ENCODE measurements around the gene CD3E. TPM values are rescaled to one million over a fixed set of nuclear protein-coding genes. Genes with fewer than 3 reads are reported as not detected.

Gene CD3E
- total RNA-seq, 4 donors from 2014 or later = 0.38 to 3.4 (median 1.8) TPM

DNA sequence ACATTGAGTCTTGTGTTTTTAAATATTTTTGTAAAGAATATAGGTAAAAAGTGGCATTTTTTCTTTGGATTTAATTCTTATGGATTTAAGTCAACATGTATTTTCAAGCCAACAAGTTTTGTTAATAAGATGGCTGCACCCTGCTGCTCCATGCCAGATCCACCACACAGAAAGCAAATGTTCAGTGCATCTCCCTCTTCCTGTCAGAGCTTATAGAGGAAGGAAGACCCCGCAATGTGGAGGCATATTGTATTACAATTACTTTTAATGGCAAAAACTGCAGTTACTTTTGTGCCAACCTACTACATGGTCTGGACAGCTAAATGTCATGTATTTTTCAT lies 333 bp upstream of the CD3E start:
- TF ChIP-seq, protein P1, sequence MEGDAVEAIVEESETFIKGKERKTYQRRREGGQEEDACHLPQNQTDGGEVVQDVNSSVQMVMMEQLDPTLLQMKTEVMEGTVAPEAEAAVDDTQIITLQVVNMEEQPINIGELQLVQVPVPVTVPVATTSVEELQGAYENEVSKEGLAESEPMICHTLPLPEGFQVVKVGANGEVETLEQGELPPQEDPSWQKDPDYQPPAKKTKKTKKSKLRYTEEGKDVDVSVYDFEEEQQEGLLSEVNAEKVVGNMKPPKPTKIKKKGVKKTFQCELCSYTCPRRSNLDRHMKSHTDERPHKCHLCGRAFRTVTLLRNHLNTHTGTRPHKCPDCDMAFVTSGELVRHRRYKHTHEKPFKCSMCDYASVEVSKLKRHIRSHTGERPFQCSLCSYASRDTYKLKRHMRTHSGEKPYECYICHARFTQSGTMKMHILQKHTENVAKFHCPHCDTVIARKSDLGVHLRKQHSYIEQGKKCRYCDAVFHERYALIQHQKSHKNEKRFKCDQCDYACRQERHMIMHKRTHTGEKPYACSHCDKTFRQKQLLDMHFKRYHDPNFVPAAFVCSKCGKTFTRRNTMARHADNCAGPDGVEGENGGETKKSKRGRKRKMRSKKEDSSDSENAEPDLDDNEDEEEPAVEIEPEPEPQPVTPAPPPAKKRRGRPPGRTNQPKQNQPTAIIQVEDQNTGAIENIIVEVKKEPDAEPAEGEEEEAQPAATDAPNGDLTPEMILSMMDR (IDR thresholded peaks at IDR 0.05; ENCODE audit: low read depth) = no peak

DNA sequence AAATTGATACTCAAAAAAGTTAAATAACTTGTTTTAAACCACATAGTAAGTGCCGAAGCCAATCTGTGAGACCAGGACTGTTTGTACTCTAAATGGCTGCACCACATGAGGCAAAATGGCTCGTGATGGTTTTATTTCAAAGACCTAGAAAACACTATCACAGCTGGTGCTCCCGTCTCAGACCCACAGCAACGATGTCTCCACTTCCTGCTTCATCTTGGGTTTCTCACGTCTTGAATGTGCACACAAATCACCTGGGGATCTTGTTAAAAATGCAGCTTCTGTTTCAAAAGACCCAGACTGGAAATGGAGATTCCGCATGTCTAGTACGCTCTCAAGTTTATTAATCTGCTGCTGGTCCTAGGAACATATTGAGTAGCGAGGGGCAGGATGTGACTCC lies 1.2 kb downstream of the CD3E start:
- TF ChIP-seq, protein P1 (IDR thresholded peaks at IDR 0.05; ENCODE audit: low read depth) = no peak

DNA sequence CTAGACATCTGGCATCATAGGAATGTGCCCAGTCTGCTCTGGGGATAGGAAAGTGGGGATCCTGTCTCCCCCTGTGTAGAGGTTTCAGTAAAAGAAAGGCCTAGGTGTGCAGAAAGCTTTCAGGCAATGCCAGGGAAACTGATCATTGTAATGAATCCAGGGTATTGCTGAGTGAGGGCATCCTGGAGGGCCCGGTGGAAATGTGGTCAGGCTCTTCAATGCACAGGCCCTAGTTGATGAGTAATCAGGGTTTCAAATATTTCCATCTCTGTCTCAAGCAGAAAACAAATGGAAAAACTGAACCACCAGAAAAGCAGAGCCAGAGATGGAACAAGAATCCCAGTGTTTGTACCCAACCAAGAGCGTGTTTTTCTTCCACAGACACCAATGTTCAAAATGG lies 2.0 kb downstream of the CD3E start:
- TF ChIP-seq, protein P1 (IDR thresholded peaks at IDR 0.05; ENCODE audit: low read depth) = no peak

DNA sequence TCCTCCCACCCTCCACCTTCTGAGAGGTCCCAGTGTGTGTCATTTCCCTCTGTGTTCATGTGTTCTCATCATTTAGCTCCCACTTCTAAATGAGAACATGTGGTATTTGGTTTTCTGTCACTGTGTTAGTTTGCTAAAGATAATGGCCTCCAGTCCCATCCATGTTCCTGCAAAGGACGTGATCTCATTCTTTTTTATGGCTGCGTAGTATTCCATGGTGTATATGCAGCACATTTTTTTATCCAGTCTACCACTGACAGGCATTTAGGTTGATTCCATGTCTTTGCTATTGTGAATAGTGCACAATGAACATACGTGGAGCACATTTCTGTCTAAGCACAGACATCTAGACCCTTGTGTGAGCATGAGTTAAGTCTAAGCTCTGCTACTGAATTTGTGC lies 5.7 kb downstream of the CD3E start:
- TF ChIP-seq, protein P1 (IDR thresholded peaks at IDR 0.05; ENCODE audit: low read depth) = no peak

DNA sequence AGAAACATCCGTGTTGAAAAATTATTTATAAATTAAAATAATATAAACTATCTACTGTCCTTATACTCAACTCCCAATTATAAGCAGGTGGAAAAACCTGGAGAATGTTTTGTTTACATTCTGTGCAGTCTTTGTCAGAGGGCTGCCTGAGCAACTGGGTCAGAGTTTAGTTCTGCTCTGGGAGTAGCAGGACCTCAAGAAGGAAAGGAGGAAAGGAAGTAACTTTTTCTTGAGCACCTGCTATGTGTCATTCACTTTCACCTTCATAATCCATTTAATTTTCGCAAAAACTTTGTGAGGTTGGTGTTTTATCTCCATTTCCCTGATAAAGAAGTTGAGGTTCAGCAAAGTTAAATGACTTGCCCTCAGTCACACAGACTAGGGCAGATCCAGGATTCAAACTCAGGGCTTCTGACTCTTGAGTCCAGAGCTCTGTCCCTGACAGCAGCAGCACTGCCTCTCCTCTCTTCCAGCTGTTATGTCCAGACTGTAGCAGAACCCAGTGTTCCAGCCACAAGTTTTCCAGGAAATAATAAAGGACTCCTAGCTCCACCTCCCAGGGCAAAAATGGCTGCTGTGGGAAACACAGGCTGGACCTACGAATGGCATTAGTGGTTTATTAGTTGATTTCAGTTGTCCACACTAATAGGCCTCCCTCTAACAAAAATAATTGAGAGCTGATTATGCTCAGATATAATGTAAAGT lies 6.4 kb downstream of the CD3E start:
- TF ChIP-seq, protein P1 (IDR thresholded peaks at IDR 0.05; ENCODE audit: low read depth) = no peak

DNA sequence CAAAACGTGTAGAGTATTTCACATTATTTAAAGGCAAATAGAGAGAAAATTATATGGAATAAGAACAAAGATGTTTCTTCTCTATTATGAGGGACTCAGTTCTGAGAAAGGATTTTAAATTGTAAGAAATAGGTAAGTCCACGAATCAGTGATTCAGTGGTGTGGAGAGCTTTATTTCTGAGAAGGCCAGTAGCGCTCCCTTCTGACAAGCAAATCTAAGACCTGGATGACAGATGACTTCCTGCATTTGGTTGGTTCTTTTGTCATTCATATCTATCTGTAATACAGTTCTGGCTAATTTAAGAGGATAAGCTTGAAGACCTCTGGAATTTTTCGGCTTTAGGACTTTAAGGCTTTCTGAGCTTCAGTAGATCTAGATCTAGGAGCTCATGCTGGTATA lies 7.0 kb downstream of the CD3E start:
- TF ChIP-seq, protein P1 (IDR thresholded peaks at IDR 0.05; ENCODE audit: low read depth) = no peak

DNA sequence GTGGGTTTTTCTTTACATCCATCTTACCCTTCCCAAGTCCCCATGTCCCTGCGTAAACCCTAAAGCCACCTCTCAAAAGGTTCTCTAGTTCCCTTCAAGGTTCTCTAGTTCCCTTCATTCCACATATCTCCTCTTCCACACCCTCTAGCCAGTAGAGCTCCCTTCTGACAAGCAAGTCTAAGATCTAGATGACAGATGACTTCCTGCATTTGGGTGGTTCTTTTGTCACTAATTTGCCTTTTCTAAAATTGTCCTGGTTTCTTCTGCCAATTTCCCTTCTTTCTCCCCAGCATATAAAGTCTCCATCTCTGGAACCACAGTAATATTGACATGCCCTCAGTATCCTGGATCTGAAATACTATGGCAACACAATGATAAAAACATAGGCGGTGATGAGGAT lies 7.8 kb downstream of the CD3E start:
- TF ChIP-seq, protein P1 (IDR thresholded peaks at IDR 0.05; ENCODE audit: low read depth) = no peak
